Measurements from ENCODE around the gene ANO8.

Gene ANO8

GRCh38 chr19:17352608-17353280 lies 18.1 kb upstream of the ANO8 start:
- H3K4me3 ChIP-seq (ENCODE audit: low read length) = no peak overlapping the region
- no peak for TF ChIP-seq CTCF (IDR thresholded peaks at IDR 0.05; ENCODE audit: insufficient read depth, low read depth, low read length, missing control alignments)
- DNase-seq (ENCODE audit: low read depth) = no peak

- H3K4me3 ChIP-seq (ENCODE audit: low read length) = no peak overlapping the region
- TF ChIP-seq CTCF (IDR thresholded peaks at IDR 0.05; ENCODE audit: insufficient read depth, low read depth, low read length, missing control alignments) = no peak
Observed at GRCh38 chr19:17351815-17352435, 17.3 kb upstream of the ANO8 start.

GRCh38 chr19:17348700-17349099 lies 14.0 kb upstream of the ANO8 start:
- TF ChIP-seq CTCF (IDR thresholded peaks at IDR 0.05; ENCODE audit: insufficient read depth, low read depth, low read length, missing control alignments) = no peak
- DNase-seq (ENCODE audit: low read depth) = no peak
- no peak overlapping the region for H3K4me3 ChIP-seq (ENCODE audit: low read length)

More at GRCh38 chr19:17351815-17352435, 17.3 kb upstream of the ANO8 start:
- DNase-seq (ENCODE audit: low read depth) = no peak

- no peak for DNase-seq (ENCODE audit: low read depth)
- TF ChIP-seq CTCF (IDR thresholded peaks at IDR 0.05; ENCODE audit: insufficient read depth, low read depth, low read length, missing control alignments) = no peak
- H3K4me3 ChIP-seq (ENCODE audit: low read length) = no peak overlapping the region
Observed at GRCh38 chr19:17347877-17348276, 13.2 kb upstream of the ANO8 start.

GRCh38 chr19:17347361-17347760 lies 12.7 kb upstream of the ANO8 start:
- DNase-seq (ENCODE audit: low read depth) = no peak
- TF ChIP-seq CTCF (IDR thresholded peaks at IDR 0.05; ENCODE audit: insufficient read depth, low read depth, low read length, missing control alignments) = no peak
- no peak overlapping the region for H3K4me3 ChIP-seq (ENCODE audit: low read length)

GRCh38 chr19:17346109-17346671 lies 11.5 kb upstream of the ANO8 start:
- no peak overlapping the region for H3K4me3 ChIP-seq (ENCODE audit: low read length)
- peak; percentile 84 for TF ChIP-seq CTCF (IDR thresholded peaks at IDR 0.05; ENCODE audit: insufficient read depth, low read depth, low read length, missing control alignments)
- DNase-seq (ENCODE audit: low read depth) = peak; percentile 69
